GM18907 (cell line): ENCODE results near the gene C1orf116.

Experiments used
- ATAC-seq: cut with Tn5 transposase; IDR thresholded peaks from one replicate; pipeline ENCODE4 v1.9.1; 2021; ENCODE audit warnings: mild to moderate bottlenecking, moderate library complexity; ENCODE audit not compliant: unreplicated experiment

C1orf116 gene

DNA sequence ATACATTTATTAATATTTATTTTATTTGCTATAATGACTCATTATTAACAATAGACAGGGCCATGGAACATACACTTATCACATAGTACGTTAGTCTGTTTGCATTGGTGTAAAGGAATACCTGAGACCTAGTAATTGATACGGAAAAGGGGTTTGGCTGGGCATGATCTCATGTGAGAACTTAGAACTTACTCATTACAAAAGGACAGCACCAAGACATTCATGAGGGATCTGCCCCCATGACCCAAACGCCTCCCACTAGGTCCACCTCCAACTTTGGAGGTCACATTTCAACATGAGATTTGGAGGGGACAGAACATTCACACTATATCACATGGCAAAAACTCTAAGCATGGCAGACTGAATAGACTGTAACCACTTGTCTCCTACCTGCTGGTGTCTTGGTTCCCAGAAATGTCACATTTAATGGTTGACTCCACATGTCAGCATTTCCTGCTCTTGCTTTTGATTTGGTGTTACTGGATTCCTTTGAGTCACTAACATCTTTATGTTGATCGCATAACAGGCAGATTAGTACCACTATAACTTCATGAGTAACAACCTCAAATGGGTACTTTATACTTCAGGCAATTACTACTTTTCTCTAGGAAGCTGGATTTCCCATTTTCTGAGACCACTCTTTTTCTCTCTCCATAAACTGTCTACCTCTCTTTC is 3.5 kb upstream of the C1orf116 start:
- no peak for ATAC-seq

- ATAC-seq, result no peak
Observed at GRCh38 chr1:207034998-207035397, 2.4 kb upstream of the C1orf116 start.

- no peak for ATAC-seq
Observed at GRCh38 chr1:207034208-207034607, 1.7 kb upstream of the C1orf116 start.

DNA sequence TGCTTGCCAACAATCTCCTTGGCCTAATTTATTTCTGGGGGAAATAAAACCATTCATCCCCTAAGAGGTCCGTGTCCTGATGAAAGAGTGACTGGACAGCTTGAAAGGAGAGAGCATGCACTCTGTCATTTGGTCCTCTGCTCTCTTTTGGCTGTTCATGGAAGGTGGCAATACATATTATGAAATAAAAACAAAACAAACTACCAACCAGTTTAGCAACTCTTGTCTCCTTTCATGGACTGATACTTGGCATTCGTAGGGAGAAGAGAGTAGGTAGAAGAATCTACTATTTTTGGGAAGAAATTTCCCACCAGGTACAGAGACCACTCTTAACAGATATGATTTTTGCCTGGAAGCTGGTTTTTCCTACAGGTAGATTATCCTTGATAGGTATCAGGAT is 746 bp upstream of the C1orf116 start:
- no peak for ATAC-seq

GRCh38 chr1:207031632-207032264 is 808 bp downstream of the C1orf116 start:
- no peak for ATAC-seq

GRCh38 chr1:207031016-207031415 is 1.5 kb downstream of the C1orf116 start:
- ATAC-seq, result no peak

GRCh38 chr1:207030522-207031009 is 2.0 kb downstream of the C1orf116 start:
- no peak for ATAC-seq

DNA sequence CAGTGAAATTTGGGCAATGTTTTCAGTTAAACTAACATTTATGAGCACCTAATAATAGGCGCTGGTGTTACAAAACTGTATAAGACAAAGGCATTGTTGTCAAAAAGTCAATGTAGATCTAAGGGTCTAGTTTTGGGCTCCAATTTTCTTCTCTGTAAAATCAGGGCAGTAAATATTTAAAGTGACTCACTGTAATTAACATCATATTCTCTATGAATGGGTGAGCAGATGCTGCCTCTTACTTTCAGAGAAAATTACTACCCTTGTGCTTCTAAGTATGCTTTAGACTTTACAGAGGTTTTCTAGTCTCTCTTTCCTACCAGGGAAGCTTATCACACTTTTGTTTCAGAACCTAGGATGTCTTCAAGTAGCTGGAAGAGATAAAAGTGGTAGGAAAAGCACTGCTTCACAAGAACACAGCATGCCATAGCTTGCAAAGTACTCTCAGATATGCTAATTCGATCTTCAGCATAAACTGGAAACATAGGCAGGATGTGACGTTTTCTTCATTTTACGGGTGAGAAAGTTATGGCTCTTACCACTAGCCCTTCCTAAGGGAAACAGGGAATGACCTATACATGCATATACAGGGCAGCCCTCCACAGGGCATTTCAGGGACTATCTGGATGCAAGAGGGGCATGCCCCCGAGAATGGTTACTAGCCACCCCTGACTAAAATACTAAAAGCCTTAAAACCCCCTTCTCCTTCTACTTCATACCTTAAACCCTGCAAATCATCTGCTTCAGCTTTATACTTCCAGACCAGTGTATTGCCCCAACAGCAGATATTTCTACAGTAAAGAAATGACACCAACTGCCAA is 2.6 kb downstream of the C1orf116 start:
- ATAC-seq, result no peak

- ATAC-seq, result no peak
Observed at GRCh38 chr1:207028884-207029650, 3.5 kb downstream of the C1orf116 start.

DNA sequence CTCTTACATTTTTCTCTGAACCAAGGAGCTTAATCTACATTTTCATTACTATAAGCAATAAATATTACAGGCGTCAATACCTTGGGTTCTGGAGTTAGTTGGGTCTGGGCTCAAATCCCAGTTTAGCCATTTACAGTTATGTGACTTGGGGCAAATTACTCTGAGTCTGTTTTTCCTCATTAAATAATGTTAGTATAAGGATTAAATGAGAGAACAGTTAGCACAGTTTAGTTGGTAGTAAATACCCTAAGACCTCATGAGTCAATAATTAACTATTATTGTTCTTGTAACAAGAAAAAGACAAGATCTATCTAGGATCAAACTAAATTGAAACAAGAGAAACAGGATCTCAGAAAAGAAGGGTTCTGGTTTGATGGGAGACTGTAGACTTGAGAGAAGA is 4.6 kb downstream of the C1orf116 start:
- ATAC-seq, result no peak

DNA sequence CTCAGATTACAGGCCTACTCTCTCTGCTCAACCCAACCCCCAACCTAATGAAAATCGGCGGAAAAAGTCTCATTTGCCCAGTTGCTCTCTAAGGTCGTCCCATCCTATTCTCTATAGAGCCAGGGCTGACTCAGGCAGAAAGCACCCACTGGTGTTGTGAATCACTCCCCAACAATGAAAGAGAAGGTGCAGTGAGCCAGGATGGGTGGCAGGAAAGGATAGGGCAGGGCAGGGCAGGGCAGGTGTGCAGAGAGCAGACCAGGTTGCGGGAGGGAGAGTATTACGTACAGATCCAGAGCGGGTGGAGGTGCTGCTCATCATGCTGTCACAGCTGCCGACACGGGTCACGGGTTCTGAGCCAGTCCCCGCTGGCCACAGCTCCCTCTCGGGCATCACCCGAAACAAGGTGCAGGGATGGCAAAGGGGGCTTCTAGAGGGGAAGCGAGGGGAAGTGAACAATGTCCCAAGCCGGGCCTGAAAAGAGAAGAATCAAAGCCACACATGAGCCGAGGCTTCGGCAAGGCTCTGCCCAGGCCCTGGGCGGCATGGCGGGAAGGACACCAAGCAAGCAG is 5.3 kb downstream of the C1orf116 start:
- no peak for ATAC-seq

- ATAC-seq, result no peak
Observed at GRCh38 chr1:207026104-207026534, 6.4 kb downstream of the C1orf116 start.

DNA sequence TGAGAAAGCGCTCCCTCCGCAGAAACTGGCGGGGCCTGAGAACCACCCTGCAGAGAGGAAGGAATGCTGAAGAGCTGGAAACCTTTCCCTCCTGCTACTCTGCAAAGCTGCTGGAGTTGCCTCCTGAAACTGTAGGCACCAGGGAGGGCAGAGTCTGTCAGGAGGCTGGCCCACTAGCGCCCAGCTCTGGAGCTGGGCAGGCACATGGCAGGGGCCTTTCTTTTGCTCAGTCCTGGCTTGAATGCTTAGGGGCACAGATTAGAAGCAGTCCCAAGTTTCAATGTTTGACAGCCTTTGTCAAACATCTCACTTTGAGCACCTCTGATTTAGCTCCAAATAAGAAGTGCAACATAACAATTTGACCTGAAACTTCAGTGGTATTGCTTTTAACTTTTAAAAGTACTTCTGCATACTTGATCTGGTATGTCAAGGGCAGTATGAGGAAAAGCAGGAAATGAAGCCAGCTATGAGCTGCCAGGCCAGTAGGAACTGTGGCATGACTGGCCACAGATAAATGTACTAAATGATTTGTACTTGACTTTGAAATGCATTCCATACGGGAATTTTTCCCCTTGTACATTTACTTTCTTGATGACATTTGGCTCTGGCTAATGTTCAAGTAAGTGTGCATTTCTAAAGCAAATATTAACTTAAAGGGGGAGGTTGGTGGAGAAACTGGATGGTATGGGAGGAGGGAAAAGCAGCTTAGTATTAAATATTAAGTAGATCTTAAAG is 7.2 kb downstream of the C1orf116 start:
- no peak for ATAC-seq

GRCh38 chr1:207024202-207025145 is 8.1 kb downstream of the C1orf116 start:
- ATAC-seq, result no peak

DNA sequence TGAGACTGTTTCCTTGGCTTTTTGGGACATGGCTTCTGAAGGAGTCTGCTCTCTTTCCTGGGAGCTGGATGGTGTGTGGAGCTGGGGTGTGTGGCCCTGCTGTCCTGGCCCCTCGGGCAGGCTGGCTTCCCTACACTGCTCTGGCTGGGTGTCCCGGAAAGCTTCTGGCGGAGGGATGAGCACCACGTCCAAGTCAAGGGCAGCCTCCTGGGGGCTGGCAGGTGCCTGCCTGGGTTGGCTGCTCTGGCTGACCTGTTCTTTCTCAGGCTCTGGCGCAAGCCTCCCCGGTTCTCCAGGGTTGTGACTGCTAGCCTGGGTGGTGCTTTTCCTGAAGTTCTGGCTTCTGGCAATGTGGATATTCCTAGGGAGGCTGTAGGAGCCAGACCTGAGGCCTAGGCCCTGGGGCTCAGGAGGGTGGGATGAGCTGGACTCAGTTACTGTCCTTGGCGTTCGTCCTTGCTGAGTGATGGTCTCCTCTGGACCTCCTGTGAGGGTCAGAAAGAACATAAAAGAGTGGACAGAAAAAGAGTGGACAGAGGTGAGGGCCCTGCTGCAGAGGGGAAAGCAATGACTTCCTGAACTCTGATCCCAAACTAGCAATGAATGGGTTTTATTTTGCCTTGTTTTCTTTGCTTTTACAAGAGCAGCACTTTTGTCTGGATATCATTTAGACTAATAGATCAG is 9.4 kb downstream of the C1orf116 start:
- ATAC-seq, result no peak

GRCh38 chr1:207021876-207022596 is 10.5 kb downstream of the C1orf116 start:
- ATAC-seq, result no peak

GRCh38 chr1:207021139-207021861 is 11.3 kb downstream of the C1orf116 start:
- ATAC-seq, result no peak
